Stimulated activated CD8-positive, alpha-beta memory T cell treated with anti-CD3 and anti-CD28 coated beads, Interleukin-15, amount 100 ng/mL, for 1 hour (primary cell): ENCODE measurements around the gene SLC26A1.
"Not testable (repeated sequence)": the region's sequence is repeated elsewhere in the genome, so short reads cannot be mapped to it uniquely, and the experiment has no call there.

Experiments
- DNase-seq: peaks from one replicate; pipeline ENCODE4 v3.0.0-alpha.2; 2020; ENCODE audit warnings: low read depth

Gene SLC26A1

DNA sequence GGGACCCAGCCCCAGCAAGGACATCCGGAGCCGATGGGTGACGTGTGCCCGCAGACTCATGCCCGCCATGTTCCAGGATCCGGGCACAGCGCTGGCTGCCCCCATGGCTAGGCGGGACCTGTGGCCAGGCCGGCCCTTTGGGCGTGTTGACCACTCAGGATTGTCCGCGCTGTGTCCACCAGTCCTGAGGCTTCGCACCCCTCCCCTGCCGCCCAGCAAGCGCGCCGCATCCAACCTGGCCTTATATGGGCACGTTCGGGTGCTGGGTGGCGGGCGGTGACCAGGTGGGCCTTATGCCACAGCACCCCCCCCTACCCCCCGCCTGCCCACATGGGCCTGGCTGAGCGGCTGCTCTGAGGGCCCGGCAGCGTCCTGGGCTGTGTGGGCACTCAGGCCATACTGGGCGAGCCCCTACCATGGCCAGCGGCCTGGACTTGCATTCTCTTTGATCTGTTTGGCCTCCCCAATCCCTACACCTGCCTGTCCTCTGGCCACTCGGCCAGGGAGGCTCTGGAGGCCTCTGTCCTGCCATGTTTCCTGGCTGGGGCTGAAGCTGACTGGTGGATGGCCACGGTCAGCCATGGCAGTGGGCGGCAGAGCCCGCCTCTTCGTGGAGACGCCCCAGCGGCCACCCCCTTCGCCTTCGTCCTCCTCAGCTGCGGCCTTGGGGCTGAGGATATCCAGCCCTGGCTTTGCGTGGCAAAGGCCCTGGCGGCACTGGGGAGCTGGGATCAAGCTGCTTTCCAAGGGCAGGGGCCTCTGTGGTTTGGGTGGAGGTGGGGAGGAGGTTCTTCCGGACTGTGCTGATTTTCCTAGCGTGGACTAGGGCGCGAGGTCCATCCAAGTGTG, 20.2 kb upstream of the SLC26A1 start:
- no peak for DNase-seq

DNA sequence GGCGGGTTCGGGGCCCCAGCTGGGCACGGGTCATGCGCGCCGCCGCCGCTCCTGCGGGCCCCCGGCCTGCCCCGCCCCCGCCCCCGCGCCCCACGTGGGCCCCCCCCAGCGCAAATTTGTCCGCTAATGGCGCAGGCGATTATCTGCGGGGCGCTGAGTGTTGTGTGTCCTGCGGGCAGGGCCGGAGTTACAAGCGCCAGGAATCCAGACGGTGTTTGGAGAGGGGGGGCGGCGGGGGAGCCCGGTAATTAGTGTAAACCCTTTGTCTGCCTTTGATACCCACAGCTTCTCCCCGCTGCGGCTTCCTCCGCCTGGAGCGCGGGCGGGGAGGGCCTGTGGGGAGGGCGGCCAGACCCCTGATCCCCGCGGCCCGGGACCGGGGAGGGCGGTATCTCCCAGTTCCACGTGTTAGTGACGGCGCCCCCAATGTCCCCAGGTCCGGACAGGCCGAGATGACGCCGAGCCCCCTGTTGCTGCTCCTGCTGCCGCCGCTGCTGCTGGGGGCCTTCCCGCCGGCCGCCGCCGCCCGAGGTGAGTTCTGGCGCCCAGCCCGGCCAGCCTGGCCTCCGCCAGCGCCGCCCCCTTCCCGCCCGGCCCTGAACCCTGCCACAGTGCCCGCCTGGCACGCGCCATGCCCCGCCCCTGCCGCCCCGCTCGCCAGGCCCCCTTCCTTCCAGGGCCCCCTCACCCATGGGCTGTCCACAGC, 19.0 kb upstream of the SLC26A1 start:
- no peak for DNase-seq

DNA sequence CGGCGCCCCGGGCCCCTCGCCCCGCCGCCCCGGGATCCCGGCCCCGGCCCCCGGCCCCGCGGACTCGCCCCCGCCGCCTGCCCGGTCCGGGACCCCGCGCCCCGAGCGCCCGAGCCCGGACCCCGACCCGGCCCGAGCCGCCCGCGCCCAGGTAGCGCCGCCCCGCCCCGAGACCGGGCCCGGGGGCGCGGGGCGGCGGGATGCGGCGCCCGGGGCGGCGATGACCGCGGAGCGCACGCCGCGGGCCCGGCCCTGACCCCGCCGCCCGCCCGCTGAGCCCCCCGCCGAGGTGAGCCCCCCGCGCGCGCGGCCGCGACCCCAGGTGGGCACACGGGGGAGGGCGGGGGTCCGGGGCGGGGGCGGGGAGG, 18.4 kb upstream of the SLC26A1 start:
- DNase-seq: no peak

DNA sequence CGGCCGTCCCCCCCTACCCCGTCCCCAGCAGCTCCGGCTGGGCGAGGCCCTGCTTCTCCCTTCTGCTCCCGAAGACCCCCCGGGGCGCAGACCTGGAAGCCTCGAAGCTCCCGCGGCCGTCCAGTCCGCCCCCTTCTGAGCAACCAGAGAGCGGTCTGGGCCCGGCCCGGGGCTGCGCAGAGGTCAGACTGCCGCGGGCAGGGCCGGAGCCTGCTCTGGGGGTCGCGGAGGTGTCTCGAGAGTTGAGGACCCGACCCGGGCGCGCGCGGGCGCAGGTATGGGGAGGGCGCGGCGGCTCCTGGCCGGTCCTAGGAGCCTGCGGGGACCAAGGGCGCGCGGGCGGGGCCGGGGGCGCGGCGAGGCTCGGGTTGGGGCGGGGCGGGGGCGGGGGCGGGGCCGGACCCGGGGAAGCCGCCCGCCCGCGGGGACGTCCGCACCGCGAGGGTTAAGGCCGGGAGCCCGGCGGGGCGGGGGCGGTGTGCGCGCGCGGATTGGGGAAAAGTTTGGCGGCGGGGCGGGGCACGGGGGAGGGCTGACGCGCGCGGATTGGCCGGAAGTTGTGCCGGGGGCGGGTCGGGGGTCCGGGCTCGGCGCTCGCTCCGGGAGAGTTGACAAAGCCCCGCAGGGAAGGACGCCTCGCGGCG, 17.9 kb upstream of the SLC26A1 start, which contains the start of gene FGFRL1:
Gene FGFRL1 (plus strand): TSS at position 605 of the 644 bp plus-strand sequence. CDS start 860 bp downstream, outside the sequence.
- DNase-seq: peak; percentile 88

DNA sequence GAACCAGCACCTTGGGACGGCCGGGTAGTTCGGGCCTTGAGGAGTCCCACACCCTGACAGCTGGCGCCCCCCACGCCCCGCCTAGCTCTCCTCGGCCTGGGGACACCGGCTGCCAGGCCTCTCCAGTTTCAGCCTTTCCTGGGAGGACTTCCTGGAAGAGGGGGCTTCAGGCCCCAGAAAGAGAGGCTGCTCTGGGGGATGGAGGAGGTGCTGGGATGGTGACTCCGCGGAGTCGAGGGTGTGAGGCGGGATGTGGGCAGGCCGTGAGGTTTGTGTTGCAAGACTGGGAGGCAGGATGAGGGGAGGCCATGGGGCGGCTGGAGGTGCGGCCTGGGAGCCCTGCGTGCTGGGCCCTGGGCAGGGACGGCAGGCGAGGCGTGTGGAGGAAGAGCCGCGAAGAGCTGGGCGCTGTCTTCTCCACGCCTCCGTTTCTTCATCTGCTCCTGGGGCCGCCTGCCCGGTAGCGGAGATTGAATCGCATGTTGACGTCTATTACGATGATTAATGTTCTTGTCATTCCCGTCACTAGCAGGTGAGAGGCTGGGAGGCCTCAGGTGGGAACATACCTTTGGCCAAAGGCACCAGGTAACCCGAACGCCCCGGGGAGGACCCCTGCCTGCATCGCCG, 17.3 kb upstream of the SLC26A1 start:
- DNase-seq: peak; percentile 16

DNA sequence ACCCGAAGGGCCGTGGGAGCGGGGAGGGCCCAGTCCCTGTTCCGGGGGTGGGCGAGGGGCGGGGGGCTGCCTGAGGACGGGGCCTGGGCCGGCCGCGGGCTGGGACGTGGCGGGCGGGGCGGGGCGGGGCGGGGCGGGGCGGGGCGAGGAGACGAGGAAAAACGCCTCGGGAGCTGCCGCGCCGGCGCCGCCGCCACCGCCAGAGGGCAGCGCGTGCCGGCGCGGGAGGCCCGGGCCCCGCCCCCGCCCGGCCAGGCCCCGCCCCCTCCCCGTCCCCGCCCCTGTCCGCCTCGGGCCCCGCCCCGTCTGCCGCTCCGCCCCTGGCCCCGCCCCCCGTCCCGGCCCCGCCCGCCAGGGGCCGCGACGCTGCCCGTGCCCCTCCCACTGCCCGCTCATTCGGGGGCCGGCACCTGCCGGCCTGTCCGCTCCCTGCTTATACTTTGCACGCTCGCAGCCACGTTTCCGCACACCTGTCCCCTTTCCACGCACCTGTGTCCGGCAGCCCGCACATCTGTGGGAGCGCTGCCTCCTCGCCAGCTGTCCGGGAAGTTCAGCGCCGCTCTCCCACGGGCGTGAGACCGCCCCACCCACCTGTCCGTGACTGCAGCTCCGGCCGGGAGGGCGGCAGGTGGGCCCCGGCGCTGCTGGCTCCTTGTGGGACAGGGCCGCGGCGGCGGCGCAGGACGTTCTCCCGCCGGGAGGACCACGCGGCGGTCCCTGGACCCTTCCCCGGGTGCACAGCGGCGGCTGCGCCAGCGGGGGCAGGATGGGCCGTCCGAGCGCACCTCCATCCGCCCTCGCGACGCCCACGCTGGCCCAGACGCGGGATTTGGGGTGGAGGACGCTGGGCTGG, 16.6 kb upstream of the SLC26A1 start:
- peak; percentile 47 for DNase-seq

DNA sequence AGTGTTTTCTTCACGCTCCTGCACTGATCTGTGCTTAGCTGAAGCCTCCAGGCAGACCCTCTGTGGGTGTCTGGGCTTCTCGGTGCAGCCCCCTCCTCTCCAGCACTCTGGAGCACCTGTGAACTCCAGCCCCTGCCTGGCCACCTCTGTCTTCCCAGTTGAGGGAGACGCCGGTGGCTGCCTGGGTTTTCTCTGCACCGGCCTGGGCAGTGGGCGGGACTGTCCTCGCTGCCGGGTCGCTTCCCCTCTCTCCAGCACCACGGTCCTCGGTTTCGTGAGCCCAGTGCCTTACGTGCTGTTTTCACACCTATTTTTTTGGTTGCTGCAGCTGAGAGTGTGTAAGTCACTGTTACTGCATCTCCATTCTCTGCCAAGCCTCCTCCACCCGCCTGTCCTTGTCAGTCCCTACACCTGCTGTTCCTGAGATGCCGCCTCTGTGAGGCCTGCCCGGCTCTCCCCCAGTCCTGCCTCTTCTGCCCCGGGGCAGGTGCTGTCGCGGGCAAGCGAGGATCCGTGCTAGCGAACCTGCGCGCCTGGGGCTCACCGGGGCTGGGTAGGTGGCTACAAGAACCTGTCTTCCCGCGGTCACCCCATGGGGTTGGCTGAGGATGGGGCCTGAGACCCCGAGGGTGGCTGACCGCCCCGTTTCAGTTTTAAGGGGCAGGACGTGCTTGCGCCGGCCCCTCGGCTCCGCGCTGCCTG, 15.8 kb upstream of the SLC26A1 start:
- no peak for DNase-seq

DNA sequence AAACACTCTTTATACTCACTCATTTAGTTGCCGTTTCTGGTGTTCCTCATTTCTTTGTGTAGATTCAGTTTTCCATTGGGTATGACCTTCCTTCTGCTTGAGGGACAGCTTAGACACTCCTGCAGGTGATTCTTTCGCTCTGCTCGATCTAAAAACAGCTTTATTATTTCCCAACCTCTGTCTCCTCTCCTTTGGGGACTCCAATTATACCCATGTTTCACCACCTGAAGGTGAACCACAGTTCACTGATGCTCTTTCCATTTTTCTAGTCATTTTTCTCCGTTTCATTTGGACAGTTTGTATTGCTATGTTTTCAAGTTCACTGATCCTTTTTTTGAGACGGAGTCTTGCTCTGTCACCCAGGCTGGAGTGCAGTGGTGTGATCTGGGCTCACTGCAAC, 13.7 kb upstream of the SLC26A1 start:
- no peak for DNase-seq

DNA sequence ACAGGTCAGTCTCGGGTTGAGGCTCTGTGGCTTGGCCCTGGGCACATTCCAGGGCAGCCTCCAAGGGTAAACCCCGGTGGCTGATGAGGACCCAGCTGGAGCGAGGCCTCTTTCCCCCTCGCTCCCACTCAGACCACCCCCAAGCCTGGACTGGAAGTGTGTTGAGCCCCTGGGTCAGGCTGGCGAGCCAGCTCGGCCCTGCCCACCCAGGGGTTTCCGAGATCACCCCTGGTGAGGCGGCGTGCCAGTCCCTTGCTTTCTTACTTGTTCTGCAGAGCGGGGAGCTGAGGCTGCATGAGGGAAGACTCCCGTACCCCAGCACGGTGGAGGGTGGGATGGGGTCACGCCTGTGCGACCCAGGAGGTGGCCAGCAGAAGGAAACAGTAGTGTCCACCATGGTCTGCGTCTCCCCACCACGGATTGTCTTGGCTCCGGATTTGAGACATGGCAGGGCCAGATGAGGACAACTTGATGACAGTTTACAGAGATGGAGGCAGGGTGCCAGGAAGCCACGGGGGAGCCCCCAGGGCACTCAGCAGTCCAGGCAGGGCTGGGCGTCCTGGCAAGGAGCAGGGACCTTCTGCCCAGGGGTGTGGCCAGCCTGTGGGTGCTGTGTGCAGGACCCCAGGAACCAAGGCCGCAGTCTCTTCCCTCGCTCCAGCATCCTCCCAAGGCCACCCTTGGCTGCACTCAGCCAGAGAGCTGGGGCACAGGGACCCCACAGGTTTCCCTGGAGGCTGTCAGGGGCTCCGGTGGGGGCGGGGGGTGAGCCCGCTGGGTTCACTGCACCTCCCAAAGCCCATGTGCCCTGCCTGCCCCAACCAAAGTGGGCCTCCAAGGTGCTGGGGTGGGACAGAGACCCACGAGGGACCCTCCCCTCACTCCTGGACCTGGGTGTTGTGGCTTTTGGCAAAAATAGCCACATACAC, 11.6 kb upstream of the SLC26A1 start:
- DNase-seq: no peak

DNA sequence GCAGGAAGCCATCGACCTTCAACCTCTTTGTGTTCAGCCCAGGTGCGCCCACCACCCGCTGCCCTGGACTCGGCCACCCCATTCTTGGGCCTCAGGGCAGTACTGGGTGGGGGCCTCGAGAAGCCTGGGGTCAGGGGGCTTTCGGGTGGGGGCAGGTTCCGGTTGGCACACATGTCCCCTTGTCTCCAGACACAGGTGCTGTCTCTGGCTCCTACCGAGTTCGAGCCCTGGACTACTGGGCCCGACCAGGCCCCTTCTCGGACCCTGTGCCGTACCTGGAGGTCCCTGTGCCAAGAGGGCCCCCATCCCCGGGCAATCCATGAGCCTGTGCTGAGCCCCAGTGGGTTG, 10.8 kb upstream of the SLC26A1 start:
- no peak for DNase-seq

DNA sequence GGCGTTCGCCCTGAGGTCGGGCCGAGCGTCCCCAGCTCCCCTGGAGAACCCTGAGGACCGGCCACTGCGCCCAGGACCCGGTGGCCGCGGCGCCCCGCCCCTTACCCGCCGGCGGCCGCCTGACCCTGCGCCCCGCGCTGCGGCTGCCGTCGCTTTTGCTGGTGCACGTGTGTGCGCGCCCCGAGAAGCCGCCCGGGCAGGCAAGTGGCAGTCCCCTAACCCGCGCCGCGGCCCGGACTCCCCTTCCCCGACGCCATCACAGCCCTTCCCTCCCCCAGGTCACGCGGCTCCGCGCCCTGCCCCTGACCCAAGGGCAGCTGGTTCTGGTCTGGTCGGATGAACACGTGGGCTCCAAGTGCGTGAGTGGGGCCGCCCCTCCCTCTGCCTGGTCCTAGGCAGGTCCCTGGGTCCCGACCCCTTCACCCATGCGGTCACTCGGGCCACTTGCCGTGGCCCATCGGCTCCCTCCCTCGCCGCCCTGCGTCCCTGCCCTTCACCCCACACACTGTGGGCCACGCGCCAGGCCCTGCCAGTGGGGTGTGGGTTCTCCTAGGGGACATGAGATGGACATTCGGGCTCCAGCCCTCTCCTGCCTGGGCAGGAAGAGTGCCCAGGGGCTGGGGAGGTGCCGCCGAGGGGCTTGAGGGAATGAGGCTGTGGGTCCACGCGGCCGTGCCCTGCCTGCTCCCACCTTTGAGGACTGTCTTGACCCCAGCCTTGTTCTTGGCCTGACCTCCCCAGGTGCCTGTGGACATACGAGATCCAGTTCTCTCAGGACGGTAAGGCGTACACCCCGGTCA, 10.3 kb upstream of the SLC26A1 start:
- DNase-seq: no peak

DNA sequence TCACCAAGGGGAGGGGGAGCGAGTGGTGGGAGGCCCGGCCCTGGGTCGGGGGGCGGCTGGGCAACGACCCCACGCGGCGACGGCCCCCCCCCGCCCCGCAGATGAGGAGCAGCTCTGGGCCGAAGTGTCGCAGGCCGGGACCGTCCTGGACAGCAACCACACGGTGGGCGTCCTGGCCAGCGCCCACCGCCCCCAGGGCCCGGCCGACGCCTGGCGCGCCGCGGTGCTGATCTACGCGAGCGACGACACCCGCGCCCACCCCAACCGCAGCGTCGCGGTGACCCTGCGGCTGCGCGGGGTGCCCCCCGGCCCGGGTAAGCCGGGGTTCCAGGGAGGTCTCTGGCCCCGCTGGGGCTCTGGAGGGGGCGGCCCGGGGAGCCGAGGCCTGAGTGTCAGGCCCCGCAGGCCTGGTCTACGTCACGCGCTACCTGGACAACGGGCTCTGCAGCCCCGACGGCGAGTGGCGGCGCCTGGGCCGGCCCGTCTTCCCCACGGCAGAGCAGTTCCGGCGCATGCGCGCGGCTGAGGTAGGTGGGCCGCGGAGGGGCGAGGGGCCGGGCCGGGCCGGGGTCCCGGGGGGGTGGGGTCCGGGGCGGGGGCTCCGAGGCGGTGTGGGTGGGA, 9.5 kb upstream of the SLC26A1 start:
- no peak for DNase-seq

DNA sequence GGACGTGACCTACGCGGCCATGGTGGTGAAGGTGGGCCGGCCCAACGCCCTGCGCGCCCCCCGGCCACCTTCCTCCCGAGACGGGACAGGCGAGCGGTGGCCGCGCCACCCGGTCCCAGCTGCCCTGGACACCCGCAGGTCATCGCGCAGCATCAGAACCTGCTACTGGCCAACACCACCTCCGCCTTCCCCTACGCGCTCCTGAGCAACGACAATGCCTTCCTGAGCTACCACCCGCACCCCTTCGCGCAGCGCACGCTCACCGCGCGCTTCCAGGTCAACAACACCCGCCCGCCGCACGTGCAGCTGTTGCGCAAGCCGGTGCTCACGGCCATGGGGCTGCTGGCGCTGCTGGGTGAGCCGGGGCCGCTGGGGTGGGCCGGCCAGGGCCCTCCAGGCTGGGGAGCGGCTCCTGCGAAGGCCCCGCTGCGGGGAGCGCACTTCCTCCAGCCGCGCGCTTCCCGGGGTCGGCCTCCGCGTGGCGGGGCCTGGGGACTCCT, 9.0 kb upstream of the SLC26A1 start:
- no peak for DNase-seq

DNA sequence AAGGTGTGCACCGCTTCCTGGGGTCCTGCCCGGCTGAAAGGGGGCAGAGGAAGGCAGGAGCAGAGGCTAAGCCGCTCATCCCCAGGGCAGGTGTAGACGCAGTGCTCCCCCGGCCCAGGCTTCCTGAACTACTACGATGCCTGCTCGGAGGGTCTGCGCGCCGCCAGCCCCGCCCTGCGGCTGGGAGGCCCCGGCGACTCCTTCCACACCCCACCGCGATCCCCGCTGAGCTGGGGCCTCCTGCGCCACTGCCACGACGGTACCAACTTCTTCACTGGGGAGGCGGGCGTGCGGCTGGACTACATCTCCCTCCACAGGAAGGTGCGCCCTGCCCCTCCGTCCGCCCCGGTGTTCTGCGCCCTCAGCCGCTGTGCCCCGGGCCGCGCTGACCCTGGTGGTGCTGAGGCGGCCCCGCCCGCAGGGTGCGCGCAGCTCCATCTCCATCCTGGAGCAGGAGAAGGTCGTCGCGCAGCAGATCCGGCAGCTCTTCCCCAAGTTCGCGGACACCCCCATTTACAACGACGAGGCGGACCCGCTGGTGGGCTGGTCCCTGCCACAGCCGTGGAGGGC, 8.4 kb upstream of the SLC26A1 start:
- DNase-seq: no peak

DNA sequence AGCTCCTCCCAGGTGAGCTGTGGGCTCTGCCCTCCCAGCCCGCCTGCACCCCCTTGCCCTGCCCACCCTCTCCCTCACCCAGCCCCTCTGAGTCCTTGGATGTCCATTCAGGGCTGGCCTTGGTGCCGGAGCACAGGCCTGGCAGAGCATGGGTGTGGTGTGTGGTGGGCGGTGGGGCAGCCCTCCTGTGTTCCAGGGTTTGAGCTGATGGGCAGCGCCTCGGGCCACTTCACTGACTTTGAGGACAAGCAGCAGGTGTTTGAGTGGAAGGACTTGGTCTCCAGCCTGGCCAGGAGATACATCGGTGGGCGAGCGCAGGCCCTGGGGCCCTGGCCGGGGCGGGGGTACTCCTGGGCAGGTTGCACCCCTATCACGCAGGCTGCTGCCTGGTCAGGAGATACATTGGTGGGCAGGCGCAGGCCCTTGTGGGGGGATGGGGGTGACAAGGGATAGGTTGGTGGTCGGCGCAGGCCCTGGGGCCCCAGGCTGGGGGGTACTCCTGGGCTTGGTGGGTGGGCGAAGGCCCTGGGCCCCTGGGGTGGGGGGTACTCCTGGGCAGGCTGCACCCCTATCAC, 7.6 kb upstream of the SLC26A1 start:
- DNase-seq: no peak

DNA sequence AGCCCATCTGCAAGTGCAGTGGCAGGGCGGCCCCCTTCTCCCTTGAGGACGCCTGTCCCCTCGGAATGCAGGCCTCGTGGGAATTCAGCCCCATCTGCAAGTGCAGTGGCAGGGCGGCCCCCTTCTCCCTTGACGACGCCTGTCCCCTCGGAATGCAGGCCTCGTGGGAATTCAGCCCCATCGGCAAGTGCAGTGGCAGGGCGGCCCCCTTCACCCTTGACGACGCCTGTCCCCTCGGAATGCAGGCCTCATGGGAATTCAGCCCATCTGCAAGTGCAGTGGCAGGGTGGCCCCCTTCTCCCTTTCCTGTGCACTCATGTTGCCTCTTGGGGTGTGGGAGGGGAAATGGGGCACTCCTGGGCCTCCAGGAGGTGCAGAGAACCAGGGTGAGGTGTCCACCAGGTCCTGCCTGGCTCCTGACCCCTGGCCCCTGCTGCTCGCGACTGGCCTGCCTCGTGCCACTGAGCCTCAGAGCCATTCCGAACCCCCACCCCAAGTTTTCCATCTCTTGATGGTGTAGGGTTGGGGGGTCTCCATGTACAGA, 6.8 kb upstream of the SLC26A1 start:
- no peak for DNase-seq

DNA sequence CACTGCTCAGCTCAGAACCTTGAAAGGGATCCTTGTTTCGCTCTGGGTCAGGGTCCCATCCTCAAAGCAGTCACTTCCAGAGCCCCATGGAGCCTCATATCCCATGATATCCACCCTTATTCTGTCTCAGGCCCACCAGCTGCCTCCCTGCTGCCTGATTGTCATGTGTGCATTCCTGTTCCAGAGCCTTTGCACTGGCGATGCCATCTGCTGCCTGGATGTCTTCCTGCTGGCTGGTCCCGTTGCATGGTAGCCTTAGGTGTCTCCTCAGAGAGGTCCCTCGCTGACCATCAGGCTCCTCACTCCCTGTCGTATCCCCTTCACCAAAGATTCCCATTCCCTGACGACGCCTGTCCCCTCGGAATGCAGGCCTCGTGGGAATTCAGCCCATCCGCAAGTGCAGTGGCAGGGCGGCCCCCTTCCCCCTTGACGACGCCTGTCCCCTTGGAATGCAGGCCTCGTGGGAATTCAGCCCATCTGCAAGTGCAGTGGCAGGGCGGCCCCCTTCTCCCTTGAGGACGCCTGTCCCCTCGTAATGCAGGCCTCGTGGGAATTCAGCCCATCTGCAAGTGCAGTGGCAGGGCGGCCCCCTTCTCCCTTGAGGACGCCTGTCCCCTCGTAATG, 6.1 kb upstream of the SLC26A1 start:
- not testable (repeated sequence) for DNase-seq
